Measurements from ENCODE around the gene CCDC174. TPM values are rescaled to one million over a fixed set of nuclear protein-coding genes. Genes with fewer than 3 reads are reported as not detected.

Gene CCDC174
- total and polyA plus RNA-seq, 2 donors (not counting 1 experiment from before 2014, with no cell fraction given), result 9.9 to 47.1 TPM

Other genes starting within 250 kb of the CCDC174 start
- gene SLC6A6, start 249.2 kb upstream of the CCDC174 start, total RNA-seq, result 48.7 and 50.1 TPM in 2 replicates
- gene SLC6A6, start 249.2 kb upstream of the CCDC174 start, polyA plus RNA-seq, result 31.3 and 34.2 TPM in 2 replicates
- not detected in 2 replicates for gene GRIP2, start 111.4 kb upstream of the CCDC174 start, total RNA-seq
- not detected in 2 replicates for gene GRIP2, start 111.4 kb upstream of the CCDC174 start, polyA plus RNA-seq
- gene C3orf20, start 23.4 kb downstream of the CCDC174 start, total RNA-seq, result 0.27 and 0.34 TPM in 2 replicates
- gene C3orf20, start 23.4 kb downstream of the CCDC174 start, polyA plus RNA-seq, result 0.12 TPM in 1 of 2 replicates, not detected in the other
- gene FGD5, start 167.2 kb downstream of the CCDC174 start, total RNA-seq, result 0.12 TPM in 1 of 2 replicates, not detected in the other
- gene FGD5, start 167.2 kb downstream of the CCDC174 start, polyA plus RNA-seq, result not detected in 2 replicates

Data from B cell (primary cell).